ENCODE results near the gene LRRC4C. TPM values are rescaled to one million over a fixed set of nuclear protein-coding genes. Genes with fewer than 3 reads are reported as not detected.

Gene LRRC4C
- total and polyA plus RNA-seq, 10 of the 15 experiments (the other 5 are each of a cell fraction or from before 2014, with no cell fraction given): 1.5 TPM; not detected in 9

DNA sequence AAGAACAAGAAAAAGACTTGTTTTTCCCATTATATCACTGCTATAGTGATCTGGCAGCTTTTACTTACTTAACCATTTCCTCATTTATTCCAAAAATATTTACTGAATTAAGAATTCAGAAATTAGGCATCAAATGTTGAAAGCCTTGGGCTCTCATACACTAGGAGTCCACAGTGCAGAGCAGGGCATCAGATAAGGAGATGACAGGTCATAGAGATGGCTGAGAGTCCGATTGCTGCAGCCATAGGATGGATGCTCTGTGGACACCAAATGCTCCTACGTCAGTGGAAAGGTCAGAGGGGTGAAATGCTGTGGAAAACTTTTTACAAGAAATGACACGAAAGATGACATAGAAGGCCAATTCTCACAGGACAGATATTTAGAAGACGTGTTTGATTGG lies 771.1 kb downstream of the LRRC4C start:
- ChIA-PET SMC1A (ENCODE audit: uncharacterized antibody, unreplicated experiment) (no interaction called here), CTCF (interaction anchor here (0.6 kb wide), 1 partner anchor 520 kb away, joined by 4 read pairs; no protein-coding TSS in a partner anchor), POLR2A (no interaction called here), RAD21 (ENCODE audit: unreplicated experiment) (no interaction called here)
- no peak for ATAC-seq
- BruUV-seq (replicated peaks): no TSS peak
- Histone ChIP-seq H3K79me2 (ENCODE audit: control insufficient read depth, insufficient read depth, low read length) (no peaks in the 10 kb centered on the region), H3K4me2 (ENCODE audit: control insufficient read depth, insufficient read depth) (no peak overlapping the region), H3K4me3 (no peak overlapping the region), H3K9ac (ENCODE audit: control insufficient read depth, insufficient read depth, low read length) (no peak overlapping the region), H3K27ac (ENCODE audit: control insufficient read depth, insufficient read depth) (no peak overlapping the region), H3K36me3 (ENCODE audit: control insufficient read depth in 2 of 2, insufficient read depth in 2 of 2, low read length in 1 of 2) (no peaks in the 10 kb centered on the region), H3K9me3 (replicated peaks; ENCODE audit: control insufficient read depth, insufficient read depth, low read length) (no peaks in the 10 kb centered on the region), H2AFZ (ENCODE audit: control insufficient read depth, low read depth, low read length) (no peak overlapping the region), H4K20me1 (ENCODE audit: control insufficient read depth, insufficient read depth) (no peaks in the 10 kb centered on the region), H3K4me1 (ENCODE audit: control insufficient read depth, insufficient read depth, low read length) (no peaks in the 10 kb centered on the region), H3K27me3 (replicated peaks in 1 of 2; ENCODE audit: control insufficient read depth in 2 of 2, insufficient read depth in 2 of 2, low read length in 1 of 2) (no peaks in the 10 kb centered on the region)
- FAIRE-seq: no peak
- in situ Hi-C loops (cut with MboI): no loop called here
- no peak for DNase-seq (ENCODE audit: low read depth, low spot score)
- TF ChIP-seq GABPA (IDR thresholded peaks at IDR 0.05; ENCODE audit: low read depth): no peak
- TF ChIP-seq YY1 (IDR thresholded peaks at IDR 0.05; ENCODE audit: low read depth, low read length): no peak
- TF ChIP-seq HDGF (IDR thresholded peaks at IDR 0.05): no peak
- no peak for TF ChIP-seq TBL1XR1 (IDR thresholded peaks at IDR 0.05; ENCODE audit: low read depth, low read length)
- intact Hi-C loops (cut with micrococcal nuclease; ENCODE audit: unreplicated experiment): no loop called here
- 32% methylated on average over 4 of the region's 4 CpGs for WGBS (ENCODE audit: insufficient coverage, insufficient replicate concordance, low lambda C conversion rate, missing lambda C conversion rate)

DNA sequence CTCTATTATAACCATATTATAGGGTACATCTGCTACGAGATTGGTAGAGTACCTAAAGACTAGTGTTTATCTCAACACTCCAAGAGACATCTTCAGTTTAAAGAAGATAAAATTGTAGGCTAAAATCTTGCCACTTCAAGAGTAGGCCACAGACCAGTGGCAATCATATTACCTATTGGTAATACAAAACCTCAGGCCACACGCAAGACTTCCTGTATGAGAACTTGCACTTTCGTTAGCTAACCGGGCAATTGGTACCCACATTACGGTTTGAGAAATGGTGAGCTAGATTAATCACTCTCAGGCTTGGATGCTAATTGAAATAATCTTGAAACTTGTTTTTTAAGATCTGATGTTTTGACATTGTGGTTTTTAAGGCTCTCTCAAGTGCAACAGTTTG lies 772.7 kb downstream of the LRRC4C start:
- TF ChIP-seq CREB1 (IDR thresholded peaks at IDR 0.05; ENCODE audit: low read depth): no peak
- BruUV-seq (replicated peaks): no TSS peak
- 0 out of 3 replicates have a peak, but pooled peaks have one; percentile 35 for ATAC-seq
- DNase-seq (ENCODE audit: low read depth, low spot score): no peak
- intact Hi-C loops (cut with micrococcal nuclease; ENCODE audit: unreplicated experiment) (no loop called here), in situ Hi-C loops (cut with MboI) (no loop called here)
- RAD21 ChIA-PET (ENCODE audit: unreplicated experiment): no interaction called here
- H3K9ac ChIP-seq (ENCODE audit: control insufficient read depth, insufficient read depth, low read length): no peak overlapping the region
- POLR2A ChIA-PET: no interaction called here
- no peaks in the 10 kb centered on the region for H3K36me3 ChIP-seq (ENCODE audit: control insufficient read depth in 2 of 2, insufficient read depth in 2 of 2, low read length in 1 of 2)
- no peak overlapping the region for H3K4me3 ChIP-seq
- H2AFZ ChIP-seq (ENCODE audit: control insufficient read depth, low read depth, low read length): no peak overlapping the region
- no peaks in the 10 kb centered on the region for H3K4me1 ChIP-seq (ENCODE audit: control insufficient read depth, insufficient read depth, low read length)
- no peaks in the 10 kb centered on the region for H4K20me1 ChIP-seq (ENCODE audit: control insufficient read depth, insufficient read depth)
- SMC1A ChIA-PET (ENCODE audit: uncharacterized antibody, unreplicated experiment): no interaction called here
- WGBS (ENCODE audit: insufficient coverage, insufficient replicate concordance, low lambda C conversion rate, missing lambda C conversion rate): 59% methylated on average over 5 of the region's 5 CpGs
- H3K4me2 ChIP-seq (ENCODE audit: control insufficient read depth, insufficient read depth): no peak overlapping the region
- no peaks in the 10 kb centered on the region for H3K79me2 ChIP-seq (ENCODE audit: control insufficient read depth, insufficient read depth, low read length)
- no peak for FAIRE-seq
- no peaks in the 10 kb centered on the region for H3K27me3 ChIP-seq (replicated peaks in 1 of 2; ENCODE audit: control insufficient read depth in 2 of 2, insufficient read depth in 2 of 2, low read length in 1 of 2)
- no peak overlapping the region for H3K27ac ChIP-seq (ENCODE audit: control insufficient read depth, insufficient read depth)
- H3K9me3 ChIP-seq (replicated peaks; ENCODE audit: control insufficient read depth, insufficient read depth, low read length): no peaks in the 10 kb centered on the region
- CTCF ChIA-PET: no interaction called here
